ENCODE results near the gene APOL6.

DNA sequence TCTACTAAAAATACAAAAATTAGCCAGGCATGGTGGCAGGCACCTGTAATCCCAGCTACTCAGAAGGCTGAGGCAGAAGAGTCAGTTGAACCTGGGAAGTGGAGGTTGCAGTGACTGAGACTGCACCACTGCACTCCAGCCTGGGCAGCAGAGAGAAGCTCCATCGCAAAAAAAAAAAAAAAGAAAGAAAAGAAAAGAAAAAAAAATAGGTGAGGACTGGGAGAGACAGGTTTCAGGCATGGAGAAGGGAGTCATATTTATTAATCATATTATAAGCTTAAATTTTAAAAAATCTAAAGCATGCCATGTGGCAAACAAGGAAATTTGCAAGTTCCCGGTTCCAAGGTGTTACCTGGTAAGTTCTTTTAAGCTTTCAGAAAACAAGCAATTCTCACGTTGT, 69.3 kb downstream of the APOL6 start, which contains the start of gene APOL5:
- TF ChIP-seq, protein P1, sequence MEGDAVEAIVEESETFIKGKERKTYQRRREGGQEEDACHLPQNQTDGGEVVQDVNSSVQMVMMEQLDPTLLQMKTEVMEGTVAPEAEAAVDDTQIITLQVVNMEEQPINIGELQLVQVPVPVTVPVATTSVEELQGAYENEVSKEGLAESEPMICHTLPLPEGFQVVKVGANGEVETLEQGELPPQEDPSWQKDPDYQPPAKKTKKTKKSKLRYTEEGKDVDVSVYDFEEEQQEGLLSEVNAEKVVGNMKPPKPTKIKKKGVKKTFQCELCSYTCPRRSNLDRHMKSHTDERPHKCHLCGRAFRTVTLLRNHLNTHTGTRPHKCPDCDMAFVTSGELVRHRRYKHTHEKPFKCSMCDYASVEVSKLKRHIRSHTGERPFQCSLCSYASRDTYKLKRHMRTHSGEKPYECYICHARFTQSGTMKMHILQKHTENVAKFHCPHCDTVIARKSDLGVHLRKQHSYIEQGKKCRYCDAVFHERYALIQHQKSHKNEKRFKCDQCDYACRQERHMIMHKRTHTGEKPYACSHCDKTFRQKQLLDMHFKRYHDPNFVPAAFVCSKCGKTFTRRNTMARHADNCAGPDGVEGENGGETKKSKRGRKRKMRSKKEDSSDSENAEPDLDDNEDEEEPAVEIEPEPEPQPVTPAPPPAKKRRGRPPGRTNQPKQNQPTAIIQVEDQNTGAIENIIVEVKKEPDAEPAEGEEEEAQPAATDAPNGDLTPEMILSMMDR (IDR thresholded peaks at IDR 0.05), result no peak
- TF ChIP-seq POLR2AphosphoS5 (IDR thresholded peaks at IDR 0.05) (no peak), EP300 (IDR thresholded peaks at IDR 0.05) (no peak), POLR2A (IDR thresholded peaks at IDR 0.05) (no peak)
